WTC11 (cell line): Measurements from ENCODE around the gene UCHL5. TPM values are rescaled to one million over a fixed set of nuclear protein-coding genes. Genes with fewer than 3 reads are reported as not detected.

ENCODE experiments used
- ATAC-seq: fragments of 200-7000 bp; cut with Tn5 transposase; 2 replicates; pipeline ENCODE4 v1.10.0; 2021; ENCODE audit warnings: mild to moderate bottlenecking, moderate library complexity
- Bru-seq: library from RNA; stranded (reverse); fragments of 400-500 nt; gene quantifications from one replicate; lab custom pipeline; 2021; lab: Mats Ljungman, UMichigan
- CTCF ChIA-PET: fragments of 300-600 bp; sonication (Branson Sonifier 250); formaldehyde crosslinking; loops from one replicate; lab custom pipeline; 2021; ENCODE audit warnings: antibody characterized with exemption; lab: Charles Lee
- POLR2A ChIA-PET: fragments of 350-600 bp; sonication (Branson Sonifier 250); formaldehyde crosslinking; loops from one replicate; lab custom pipeline; 2021; ENCODE audit warnings: antibody characterized with exemption; lab: Charles Lee
- DNase-seq: peaks from one replicate; pipeline ENCODE4 v3.0.0; 2021; ENCODE audit warnings: low spot score
- H3K27ac Mint-ChIP-seq: 2 replicates; pipeline ENCODE4 v1.8.0; 2021; ENCODE audit warnings: mixed read lengths
- H3K27me3 Mint-ChIP-seq: 2 replicates; pipeline ENCODE4 v1.8.0; 2021; ENCODE audit warnings: low read depth, mild to moderate bottlenecking, moderate library complexity, mixed read lengths
- H3K36me3 Mint-ChIP-seq: 2 replicates; pipeline ENCODE4 v1.8.0; 2021; ENCODE audit warnings: mixed read lengths
- H3K4me1 Mint-ChIP-seq: 2 replicates; pipeline ENCODE4 v1.8.0; 2022; ENCODE audit warnings: mixed read lengths
- H3K4me3 Mint-ChIP-seq: 2 replicates; pipeline ENCODE4 v1.8.0; 2021; ENCODE audit warnings: mild to moderate bottlenecking, moderate library complexity, mixed read lengths
- H3K9me3 Mint-ChIP-seq: 2 replicates; pipeline ENCODE4 v1.8.0; 2021; ENCODE audit warnings: mixed read lengths
- AFF4 ChIP-seq: sonication (generic); formaldehyde crosslinking; IDR thresholded peaks from 2 replicates; pipeline ENCODE4 v1.8.1; 2023; ENCODE audit warnings: mild to moderate bottlenecking, missing genetic modification reagents, borderline replicate concordance
- AR ChIP-seq: fragments of 250-450 bp; sonication (Bioruptor Pico); IDR thresholded peaks from 2 replicates; pipeline ENCODE4 v1.9.0; 2021; ENCODE audit warnings: mild to moderate bottlenecking
- ETV6 ChIP-seq: sonication (generic); formaldehyde crosslinking; IDR thresholded peaks from 2 replicates; pipeline ENCODE4 v1.8.1; 2022; ENCODE audit warnings: mild to moderate bottlenecking, missing genetic modification reagents
- FOXP4 ChIP-seq: sonication (generic); formaldehyde crosslinking; IDR thresholded peaks from 2 replicates; pipeline ENCODE4 v1.8.0; 2022; ENCODE audit warnings: mild to moderate bottlenecking, missing genetic modification reagents
- GABPB1 ChIP-seq: sonication (generic); formaldehyde crosslinking; IDR thresholded peaks from 2 replicates; pipeline ENCODE4 v1.8.1; 2023; ENCODE audit warnings: mild to moderate bottlenecking, missing genetic modification reagents
- HMGXB4 ChIP-seq: sonication (generic); formaldehyde crosslinking; IDR thresholded peaks from 2 replicates; pipeline ENCODE4 v1.8.1; 2023; ENCODE audit warnings: mild to moderate bottlenecking, moderate library complexity, missing genetic modification reagents
- MYBL2 ChIP-seq: sonication (generic); formaldehyde crosslinking; IDR thresholded peaks from 2 replicates; pipeline ENCODE4 v1.8.1; 2023; ENCODE audit warnings: mild to moderate bottlenecking, moderate library complexity, missing genetic modification reagents
- NR2C2 ChIP-seq: sonication (generic); formaldehyde crosslinking; IDR thresholded peaks from 2 replicates; pipeline ENCODE4 v1.8.0; 2022; ENCODE audit warnings: mild to moderate bottlenecking, missing genetic modification reagents
- NR3C1 ChIP-seq: sonication (generic); formaldehyde crosslinking; conservative IDR thresholded peaks from 2 replicates; pipeline ENCODE4 v1.8.1; 2023; ENCODE audit warnings: low read depth, mild to moderate bottlenecking, missing genetic modification reagents
- STAT6 ChIP-seq: sonication (generic); formaldehyde crosslinking; conservative IDR thresholded peaks from 2 replicates; pipeline ENCODE4 v1.8.1; 2023; ENCODE audit warnings: mild to moderate bottlenecking, low read depth, missing genetic modification reagents, moderate library complexity
- ZNF121 ChIP-seq: sonication (generic); formaldehyde crosslinking; IDR thresholded peaks from 2 replicates; pipeline ENCODE4 v1.8.0; 2023; ENCODE audit warnings: missing genetic modification reagents
- ZNF317 ChIP-seq: sonication (generic); formaldehyde crosslinking; IDR thresholded peaks from 2 replicates; pipeline ENCODE4 v1.8.1; 2023; ENCODE audit warnings: low read depth, mild to moderate bottlenecking, moderate library complexity, missing genetic modification reagents, borderline replicate concordance
- long read RNA-seq, 3 experiments: library from RNA in 1 of 3; library from capped mRNA in 1 of 3; library from polyadenylated mRNA in 1 of 3; unstranded in 2 of 3; stranded (forward) in 1 of 3; transcript quantifications; one replicate each; pipeline ENCODE4 v2.0.0, GENCODE V29; 2021
- total RNA-seq: library from RNA; stranded (reverse); gene quantifications from 3 replicates; pipeline ENCODE4 v1.2.3, GENCODE V29; 2021
- TF ChIP-seq, protein P1 (sequence below): sonication (generic); formaldehyde crosslinking; IDR thresholded peaks from 2 replicates; pipeline ENCODE4 v1.8.1; 2022; ENCODE audit warnings: missing genetic modification reagents, borderline replicate concordance
- TF ChIP-seq, protein P2 (sequence below): fragments of 250-450 bp; sonication (Bioruptor Pico); IDR thresholded peaks from 2 replicates; pipeline ENCODE4 v1.9.0; 2021; ENCODE audit warnings: mild to moderate bottlenecking
- TF ChIP-seq, protein P3 (sequence below): sonication (generic); formaldehyde crosslinking; conservative IDR thresholded peaks from 2 replicates; pipeline ENCODE4 v1.8.1; 2022; ENCODE audit warnings: mild to moderate bottlenecking, missing genetic modification reagents

UCHL5 gene
- total RNA-seq = 31.6 to 41.5 TPM (median 32.8 TPM) in 3 replicates
- percentile 91 among the genes with signal in this experiment for Bru-seq, nascent RNA
- long read RNA-seq, experiment 1, full-length matches to known transcripts = 171 of 263 reads
- long read RNA-seq, experiment 1, partial matches to known transcripts = 14 of 263 reads
- long read RNA-seq, experiment 1, other reads (novel, unspliced or antisense) = 78 of 263 reads
- long read RNA-seq, experiment 2, full-length matches to known transcripts = 22 of 57 reads
- long read RNA-seq, experiment 2, partial matches to known transcripts = 14 of 57 reads
- long read RNA-seq, experiment 2, other reads (novel, unspliced or antisense) = 21 of 57 reads
- long read RNA-seq, experiment 3, full-length matches to known transcripts = 123 of 194 reads
- long read RNA-seq, experiment 3, partial matches to known transcripts = 3 of 194 reads
- long read RNA-seq, experiment 3, other reads (novel, unspliced or antisense) = 68 of 194 reads

DNA sequence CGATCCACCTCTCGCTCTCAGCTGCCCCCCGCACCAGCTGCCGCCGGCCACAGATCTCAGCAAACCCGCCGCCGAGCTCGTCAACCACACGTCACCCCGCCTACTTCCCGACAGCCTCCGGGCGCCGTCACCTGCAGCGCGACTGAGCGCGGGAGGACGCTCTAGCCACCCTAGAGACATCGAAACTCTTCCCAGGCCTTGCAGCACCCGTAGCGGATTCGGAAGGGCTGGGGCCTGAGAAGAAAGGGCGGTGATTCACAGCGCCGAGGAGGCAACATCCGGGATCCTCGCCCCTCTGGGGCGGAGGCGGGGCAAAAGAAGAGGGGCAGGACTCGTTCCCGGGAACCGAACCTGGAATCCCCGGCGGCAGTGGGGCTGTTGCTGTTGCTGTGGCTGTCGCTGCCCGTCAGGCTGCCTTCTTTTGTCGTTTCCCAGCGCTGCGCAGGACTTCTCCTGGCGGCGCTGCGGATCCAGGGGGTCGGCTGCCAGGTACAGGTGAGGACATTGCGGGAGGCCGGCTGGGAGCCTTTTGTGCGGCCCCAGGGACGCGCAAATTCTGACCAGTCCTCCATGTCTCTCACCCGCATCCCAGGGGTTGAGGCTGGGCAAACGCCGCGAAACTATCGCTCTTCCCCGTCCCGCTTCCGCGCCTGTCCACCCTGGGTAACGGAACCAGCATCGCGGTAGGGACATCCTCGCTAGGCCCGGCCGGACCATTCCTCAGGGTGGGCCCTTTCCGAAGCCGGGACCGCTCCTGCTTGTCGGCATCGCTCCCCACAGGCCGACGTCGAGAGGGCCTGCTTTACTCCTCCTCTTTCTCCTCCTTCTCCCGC lies at the start of gene UCHL5, which contains the start of gene RO60:
Gene UCHL5 (minus strand): TSS at position 79 of the 833 bp plus-strand sequence. CDS start 100 bp downstream, outside the sequence.
Gene RO60 (plus strand): TSS at position 331 of the 833 bp plus-strand sequence. CDS start 9,443 bp downstream, outside the sequence.
- H3K27ac Mint-ChIP-seq = peak within 1 kb of the TSS; percentile 100
- H3K9me3 Mint-ChIP-seq = 0 out of 2 replicates have a peak, but pooled peaks cover 3% of the 10 kb centered on the region
- CTCF ChIA-PET = interaction anchor here (0.7 to 2.3 kb wide), 6 partner anchors 10 to 252 kb away, joined by 3 to 11 read pairs (median 4); partner anchors contain the start of gene CDC73
- peaks cover 36% of the 10 kb centered on the region for H3K4me1 Mint-ChIP-seq
- peaks cover 5% of the 10 kb centered on the region; the same call in 1 of the 2 replicates for H3K36me3 Mint-ChIP-seq
- POLR2A ChIA-PET = interaction anchor here (0.6 to 1.8 kb wide), 10 partner anchors 10 to 1162 kb away, joined by 3 to 15 read pairs (median 4); partner anchors contain the start of genes CDC73 and GLRX2
- ATAC-seq (peak; percentile 95), DNase-seq (peak; percentile 95)
- peak within 1 kb of the TSS; percentile 100 for H3K4me3 Mint-ChIP-seq
- H3K27me3 Mint-ChIP-seq = no peaks in the 10 kb centered on the region
- TF ChIP-seq, protein P1, sequence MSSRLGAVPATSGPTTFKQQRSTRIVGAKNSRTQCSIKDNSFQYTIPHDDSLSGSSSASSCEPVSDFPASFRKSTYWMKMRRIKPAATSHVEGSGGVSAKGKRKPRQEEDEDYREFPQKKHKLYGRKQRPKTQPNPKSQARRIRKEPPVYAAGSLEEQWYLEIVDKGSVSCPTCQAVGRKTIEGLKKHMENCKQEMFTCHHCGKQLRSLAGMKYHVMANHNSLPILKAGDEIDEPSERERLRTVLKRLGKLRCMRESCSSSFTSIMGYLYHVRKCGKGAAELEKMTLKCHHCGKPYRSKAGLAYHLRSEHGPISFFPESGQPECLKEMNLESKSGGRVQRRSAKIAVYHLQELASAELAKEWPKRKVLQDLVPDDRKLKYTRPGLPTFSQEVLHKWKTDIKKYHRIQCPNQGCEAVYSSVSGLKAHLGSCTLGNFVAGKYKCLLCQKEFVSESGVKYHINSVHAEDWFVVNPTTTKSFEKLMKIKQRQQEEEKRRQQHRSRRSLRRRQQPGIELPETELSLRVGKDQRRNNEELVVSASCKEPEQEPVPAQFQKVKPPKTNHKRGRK = no peak
- TF ChIP-seq, protein P2, sequence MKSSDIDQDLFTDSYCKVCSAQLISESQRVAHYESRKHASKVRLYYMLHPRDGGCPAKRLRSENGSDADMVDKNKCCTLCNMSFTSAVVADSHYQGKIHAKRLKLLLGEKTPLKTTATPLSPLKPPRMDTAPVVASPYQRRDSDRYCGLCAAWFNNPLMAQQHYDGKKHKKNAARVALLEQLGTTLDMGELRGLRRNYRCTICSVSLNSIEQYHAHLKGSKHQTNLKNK = no peak
- TF ChIP-seq, protein P3, sequence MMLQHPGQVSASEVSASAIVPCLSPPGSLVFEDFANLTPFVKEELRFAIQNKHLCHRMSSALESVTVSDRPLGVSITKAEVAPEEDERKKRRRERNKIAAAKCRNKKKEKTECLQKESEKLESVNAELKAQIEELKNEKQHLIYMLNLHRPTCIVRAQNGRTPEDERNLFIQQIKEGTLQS (CRISPR knock-in tag) = no peak
- TF ChIP-seq STAT6 (CRISPR knock-in tag) (no peak), HMGXB4 (peak; percentile 88; the same call in 1 of the 2 replicates), FOXP4 (CRISPR knock-in tag) (peak; percentile 73), ZNF317 (no peak), ETV6 (CRISPR knock-in tag) (peak; percentile 84), NR2C2 (no peak), ZNF121 (CRISPR knock-in tag) (no peak), NR3C1 (CRISPR knock-in tag) (no peak), GABPB1 (CRISPR knock-in tag) (peak; percentile 94), AFF4 (peak; percentile 58; the same call in 1 of the 2 replicates), AR (no peak), MYBL2 (peak; percentile 90; the same call in 1 of the 2 replicates)
